Measurements from ENCODE around the gene IQCE. TPM values are rescaled to one million over a fixed set of nuclear protein-coding genes. Genes with fewer than 3 reads are reported as not detected.

Gene IQCE
- total RNA-seq, 1 donor from 2014 or later: 11.4 TPM

DNA sequence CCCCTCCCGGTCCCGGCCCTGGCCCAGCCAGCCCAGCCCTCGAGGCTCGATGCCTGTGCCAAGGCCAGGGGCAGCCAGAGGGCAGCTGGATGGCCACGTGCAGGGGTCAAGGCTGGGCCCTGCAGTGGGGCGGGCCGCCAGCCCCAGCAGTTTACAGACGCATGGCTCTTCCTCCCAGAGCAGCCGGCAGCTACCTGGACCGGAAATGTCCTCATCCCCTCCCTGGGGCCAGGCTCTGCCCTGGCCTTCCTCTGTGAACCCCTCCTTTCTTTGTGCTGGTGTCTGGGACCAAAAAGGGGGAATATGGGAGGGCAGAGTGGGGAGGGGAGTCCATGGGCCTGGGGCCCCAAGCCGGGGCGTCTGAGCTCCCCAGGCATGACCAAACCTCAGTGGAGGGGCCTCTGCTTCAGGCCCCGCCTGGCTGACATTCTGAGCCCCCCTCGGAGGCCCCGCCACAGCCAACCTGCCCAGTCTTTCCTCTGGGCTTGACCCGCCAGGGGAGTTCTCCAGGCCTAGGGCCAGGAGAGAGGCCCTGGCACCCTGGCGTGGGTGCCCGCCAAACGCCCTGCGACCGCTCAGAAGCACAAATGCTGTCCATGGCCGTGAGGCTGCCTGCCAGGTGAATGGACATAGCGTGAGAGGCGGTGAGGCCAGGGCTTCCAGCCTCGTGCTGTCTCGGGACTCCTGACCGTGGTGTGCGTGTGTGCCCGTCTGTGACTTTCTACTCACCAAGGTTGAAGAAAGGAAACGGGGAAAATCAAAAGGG is 104.5 kb downstream of the IQCE start:
- TF ChIP-seq, protein P1, sequence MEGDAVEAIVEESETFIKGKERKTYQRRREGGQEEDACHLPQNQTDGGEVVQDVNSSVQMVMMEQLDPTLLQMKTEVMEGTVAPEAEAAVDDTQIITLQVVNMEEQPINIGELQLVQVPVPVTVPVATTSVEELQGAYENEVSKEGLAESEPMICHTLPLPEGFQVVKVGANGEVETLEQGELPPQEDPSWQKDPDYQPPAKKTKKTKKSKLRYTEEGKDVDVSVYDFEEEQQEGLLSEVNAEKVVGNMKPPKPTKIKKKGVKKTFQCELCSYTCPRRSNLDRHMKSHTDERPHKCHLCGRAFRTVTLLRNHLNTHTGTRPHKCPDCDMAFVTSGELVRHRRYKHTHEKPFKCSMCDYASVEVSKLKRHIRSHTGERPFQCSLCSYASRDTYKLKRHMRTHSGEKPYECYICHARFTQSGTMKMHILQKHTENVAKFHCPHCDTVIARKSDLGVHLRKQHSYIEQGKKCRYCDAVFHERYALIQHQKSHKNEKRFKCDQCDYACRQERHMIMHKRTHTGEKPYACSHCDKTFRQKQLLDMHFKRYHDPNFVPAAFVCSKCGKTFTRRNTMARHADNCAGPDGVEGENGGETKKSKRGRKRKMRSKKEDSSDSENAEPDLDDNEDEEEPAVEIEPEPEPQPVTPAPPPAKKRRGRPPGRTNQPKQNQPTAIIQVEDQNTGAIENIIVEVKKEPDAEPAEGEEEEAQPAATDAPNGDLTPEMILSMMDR (IDR thresholded peaks at IDR 0.05): no peak
- Histone ChIP-seq H3K9me3 (no peaks in the 10 kb centered on the region), H3K4me1 (no peaks in the 10 kb centered on the region), H3K27ac (no peak overlapping the region), H3K4me3 (no peak overlapping the region), H3K36me3 (peaks cover 3 to 40% of the 10 kb centered on the region in 2 donors), H3K27me3 (no peaks in the 10 kb centered on the region)
- intact Hi-C loops (cut with DNase I): no loop called here
- no peak for DNase-seq (ENCODE audit: low spot score in 2 of 2)

DNA sequence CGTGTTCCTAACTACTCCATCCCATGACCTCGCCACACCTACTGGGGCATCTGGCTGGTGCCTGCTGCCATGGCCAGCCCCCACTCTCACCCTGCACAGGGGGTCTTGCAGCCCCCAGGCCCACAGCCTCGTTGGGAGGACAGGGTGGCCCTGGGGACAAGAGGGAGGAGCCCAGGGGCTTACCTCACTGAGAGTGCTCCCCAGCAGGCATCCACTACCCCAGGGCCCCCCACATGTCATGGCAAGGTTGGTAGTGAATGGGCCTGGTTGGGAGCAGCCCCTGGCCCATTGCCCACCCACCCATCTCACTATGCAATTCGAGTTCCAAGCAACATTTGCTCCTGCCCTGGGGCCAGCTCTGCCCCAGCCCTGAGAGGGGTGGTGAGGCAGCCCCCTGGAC is 105.2 kb downstream of the IQCE start:
- Histone ChIP-seq H3K27me3 (no peaks in the 10 kb centered on the region), H3K36me3 (peaks cover 3 to 34% of the 10 kb centered on the region in 2 donors), H3K9me3 (no peaks in the 10 kb centered on the region), H3K27ac (no peak overlapping the region), H3K4me3 (no peak overlapping the region), H3K4me1 (no peaks in the 10 kb centered on the region)
- TF ChIP-seq, protein P1 (IDR thresholded peaks at IDR 0.05): no peak
- intact Hi-C loops (cut with DNase I): no loop called here
- no peak for DNase-seq (ENCODE audit: low spot score in 2 of 2)

Other genes starting within 250 kb of the IQCE start
- 12.2 TPM for gene SNX8, start 244.5 kb upstream of the IQCE start, total RNA-seq
- 84.9 TPM for gene EIF3B, start 204.2 kb upstream of the IQCE start, total RNA-seq
- gene CHST12, start 155.4 kb upstream of the IQCE start, total RNA-seq: 79.4 TPM
- gene GRIFIN, start 82.6 kb upstream of the IQCE start, total RNA-seq: not detected
- gene LFNG, start 39.2 kb upstream of the IQCE start, total RNA-seq: 102 TPM
- gene BRAT1, start 3.5 kb upstream of the IQCE start, total RNA-seq: 84.0 TPM
- 70.5 TPM for gene TTYH3, start 73.0 kb downstream of the IQCE start, total RNA-seq
- not detected for gene AMZ1, start 129.2 kb downstream of the IQCE start, total RNA-seq